GM19468 (cell line): ENCODE results near the gene HYOU1.

Experiments used
- ATAC-seq: cut with Tn5 transposase; IDR thresholded peaks from one replicate; pipeline ENCODE4 v1.9.1; 2021; ENCODE audit warnings: mild to moderate bottlenecking, moderate library complexity, moderate number of reproducible peaks; ENCODE audit not compliant: unreplicated experiment; ENCODE audit errors: extremely low read depth

HYOU1 gene

DNA sequence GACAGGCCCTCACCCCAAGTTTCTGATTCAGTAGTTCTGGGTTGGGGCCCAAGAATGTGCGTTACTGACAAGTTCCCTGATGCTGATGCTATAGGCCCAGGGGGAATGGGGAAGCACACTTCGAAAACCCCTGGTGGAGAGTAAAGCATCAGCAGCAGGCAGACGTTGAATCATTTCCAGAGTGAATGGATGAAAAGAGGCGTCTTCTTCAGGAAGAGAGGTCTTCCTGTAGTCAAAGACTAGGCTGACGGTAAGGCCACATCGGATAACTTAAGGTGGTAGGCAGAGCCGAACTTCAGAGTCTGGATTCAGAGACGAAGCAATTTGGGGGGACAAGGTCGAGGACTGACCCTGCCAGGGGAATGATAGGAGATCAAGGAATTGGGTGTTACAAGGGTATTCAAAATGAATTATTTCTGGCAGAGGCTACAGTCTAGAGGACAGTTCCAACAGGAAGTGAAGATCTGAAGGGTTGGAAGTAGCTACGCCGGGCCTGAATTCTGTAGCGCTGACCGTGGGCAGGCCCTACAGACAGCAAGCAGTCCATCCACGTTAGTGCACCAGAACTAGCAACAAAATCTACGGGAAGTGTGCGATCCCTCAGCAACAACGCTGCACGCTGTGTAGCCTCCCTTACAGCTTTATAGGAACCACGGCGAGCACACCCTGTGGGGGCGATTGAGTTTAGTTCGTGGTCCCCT lies 59.9 kb downstream of the HYOU1 start:
- no peak for ATAC-seq
